Measurements from ENCODE around the gene GET4. TPM values are rescaled to one million over a fixed set of nuclear protein-coding genes. Genes with fewer than 3 reads are reported as not detected.

GET4 gene
- total RNA-seq, 2 experiments from 2014 or later = 84.4 to 96.4 TPM

GRCh38 chr7:887488-887820, 11.1 kb downstream of the GET4 start:
- H3K27me3 Mint-ChIP-seq = no peaks in the 10 kb centered on the region
- ATAC-seq (ENCODE audit: poor library complexity) = no peak
- Histone ChIP-seq H3K27ac (ENCODE audit: low read depth in 1 of 2, low read length in 2 of 2) (no peak overlapping the region), H3K27me3 (ENCODE audit: control insufficient read depth in 1 of 2, insufficient read depth in 2 of 2, low read length in 2 of 2) (no peaks in the 10 kb centered on the region), H3K4me3 (ENCODE audit: low read length) (no peak overlapping the region), H3K9me3 (ENCODE audit: control insufficient read depth in 1 of 2, insufficient read depth in 1 of 2, low read length in 2 of 2) (no peaks in the 10 kb centered on the region), H3K36me3 (ENCODE audit: insufficient read depth, low read length) (peaks cover 68% of the 10 kb centered on the region), H3K4me1 (ENCODE audit: insufficient read depth, low read length) (peaks cover 33% of the 10 kb centered on the region)
- DNase-seq = no peak
- H3K4me3 Mint-ChIP-seq = no peak overlapping the region
- peaks cover 45% of the 10 kb centered on the region for H3K36me3 Mint-ChIP-seq (ENCODE audit: low read depth)
- H3K4me1 Mint-ChIP-seq (ENCODE audit: low read depth) = peaks cover 7% of the 10 kb centered on the region
- H3K9me3 Mint-ChIP-seq = no peaks in the 10 kb centered on the region
- H3K27ac Mint-ChIP-seq = no peak overlapping the region
- intact Hi-C loops (cut with DNase I, micrococcal nuclease) = no loop called here
- TF ChIP-seq CTCF (IDR thresholded peaks at IDR 0.05) = no peak
- CTCF ChIA-PET = no interaction called here
- POLR2A ChIA-PET = no interaction called here

- DNase-seq = no peak
- Mint-ChIP-seq H3K27me3 (no peaks in the 10 kb centered on the region), H3K4me1 (ENCODE audit: low read depth) (peaks cover under 1% of the 10 kb centered on the region), H3K9me3 (no peaks in the 10 kb centered on the region), H3K4me3 (no peak overlapping the region), H3K27ac (no peak overlapping the region), H3K36me3 (ENCODE audit: low read depth) (peaks cover 44% of the 10 kb centered on the region)
- ChIA-PET CTCF (no interaction called here), POLR2A (no interaction called here)
- Histone ChIP-seq H3K36me3 (ENCODE audit: insufficient read depth, low read length) (peaks cover 68% of the 10 kb centered on the region), H3K27ac (ENCODE audit: low read depth in 1 of 2, low read length in 2 of 2) (no peak overlapping the region), H3K27me3 (ENCODE audit: control insufficient read depth in 1 of 2, insufficient read depth in 2 of 2, low read length in 2 of 2) (no peaks in the 10 kb centered on the region), H3K4me1 (ENCODE audit: insufficient read depth, low read length) (peaks cover 24% of the 10 kb centered on the region), H3K9me3 (ENCODE audit: control insufficient read depth in 1 of 2, insufficient read depth in 1 of 2, low read length in 2 of 2) (no peaks in the 10 kb centered on the region), H3K4me3 (ENCODE audit: low read length) (no peak overlapping the region)
- TF ChIP-seq CTCF (IDR thresholded peaks at IDR 0.05) = no peak
- intact Hi-C loops (cut with DNase I, micrococcal nuclease) = no loop called here
- ATAC-seq (ENCODE audit: poor library complexity) = no peak
Observed at GRCh38 chr7:888081-889024, 12.0 kb downstream of the GET4 start.

GRCh38 chr7:889025-889390, 12.7 kb downstream of the GET4 start:
- intact Hi-C loops (cut with DNase I, micrococcal nuclease) = no loop called here
- POLR2A ChIA-PET = no interaction called here
- Mint-ChIP-seq H3K27ac (no peak overlapping the region), H3K36me3 (ENCODE audit: low read depth) (peaks cover 47% of the 10 kb centered on the region), H3K9me3 (no peaks in the 10 kb centered on the region), H3K4me1 (ENCODE audit: low read depth) (no peaks in the 10 kb centered on the region), H3K4me3 (no peak overlapping the region), H3K27me3 (no peaks in the 10 kb centered on the region)
- TF ChIP-seq CTCF (IDR thresholded peaks at IDR 0.05) = no peak
- Histone ChIP-seq H3K36me3 (ENCODE audit: insufficient read depth, low read length) (peaks cover 72% of the 10 kb centered on the region), H3K27ac (ENCODE audit: low read depth in 1 of 2, low read length in 2 of 2) (no peak overlapping the region), H3K9me3 (ENCODE audit: control insufficient read depth in 1 of 2, insufficient read depth in 1 of 2, low read length in 2 of 2) (no peaks in the 10 kb centered on the region), H3K4me3 (ENCODE audit: low read length) (no peak overlapping the region), H3K4me1 (ENCODE audit: insufficient read depth, low read length) (peaks cover 18% of the 10 kb centered on the region), H3K27me3 (ENCODE audit: control insufficient read depth in 1 of 2, insufficient read depth in 2 of 2, low read length in 2 of 2) (no peaks in the 10 kb centered on the region)
- DNase-seq = no peak
- ATAC-seq (ENCODE audit: poor library complexity) = no peak
- CTCF ChIA-PET = no interaction called here

All from CD4-positive, alpha-beta T cell (primary cell).